Spleen (tissue), 11 donors: ENCODE data around the gene ITGA1. TPM values are rescaled to one million over a fixed set of nuclear protein-coding genes. Genes with fewer than 3 reads are reported as not detected.

ENCODE experiments used
- DNase-seq: peaks from one replicate; pipeline ENCODE4 v3.0.0-alpha.2; 2020
- H3K27ac ChIP-seq, 8 donors: fragments of 200-600 bp; sonication (generic) in 7 of 8; 1 replicate in 4 of 8; 2 replicates in 4 of 8; pipeline versions ENCODE4 v1.5.0 to v1.8.0; 2016 to 2021; ENCODE audit warnings: inconsistent platforms in 4 of 8, mild to moderate bottlenecking in 4 of 8, moderate library complexity in 1 of 8
- H3K27me3 ChIP-seq, 7 donors: fragments of 200-600 bp; sonication (generic) in 6 of 7; replicated peaks in 1 of 7; 1 replicate in 4 of 7; 2 replicates in 3 of 7; pipeline versions ENCODE4 v1.5.0 to v1.8.0; 2016 to 2021; ENCODE audit warnings: inconsistent platforms in 3 of 7, mild to moderate bottlenecking in 1 of 7
- H3K36me3 ChIP-seq, 6 donors: fragments of 200-600 bp; sonication (generic) in 5 of 6; 1 replicate in 4 of 6; 2 replicates in 2 of 6; pipeline versions ENCODE4 v1.5.0 to v1.8.0; 2016 to 2021; ENCODE audit warnings: inconsistent platforms in 2 of 6
- H3K4me1 ChIP-seq, 6 donors: fragments of 200-600 bp; sonication (generic) in 5 of 6; 1 replicate in 3 of 6; 2 replicates in 3 of 6; pipeline versions ENCODE4 v1.5.0 to v1.8.0; 2016 to 2021; ENCODE audit warnings: inconsistent platforms in 3 of 6
- H3K4me3 ChIP-seq, 8 donors: fragments of 200-600 bp; sonication (generic) in 7 of 8; 1 replicate in 4 of 8; 2 replicates in 4 of 8; pipeline versions ENCODE4 v1.5.0 to v1.8.0; 2016 to 2021; ENCODE audit warnings: inconsistent platforms in 4 of 8, mild to moderate bottlenecking in 4 of 8, moderate library complexity in 2 of 8
- H3K9me3 ChIP-seq, 8 donors: fragments of 200-600 bp; sonication (generic) in 7 of 8; 1 replicate in 4 of 8; 2 replicates in 4 of 8; pipeline versions ENCODE4 v1.5.0 to v1.8.0; 2016 to 2021; ENCODE audit warnings: inconsistent platforms in 4 of 8
- POLR2A ChIP-seq, 3 donors: fragments of 450-650 bp; IDR thresholded peaks; one replicate each; pipeline ENCODE4 v1.5.1; 2017; ENCODE audit warnings: antibody characterized with exemption in 3 of 3, mild to moderate bottlenecking in 1 of 3
- POLR2AphosphoS5 ChIP-seq, 3 donors: sonication (generic); formaldehyde crosslinking; IDR thresholded peaks; one replicate each; pipeline ENCODE4 v1.5.1; 2017; ENCODE audit warnings: antibody characterized with exemption in 3 of 3
- WGBS, 5 donors: extraction: QIAGEN DNeasy Blood & Tissue Kit in 3 of 5; methylation state at CpG; one replicate each; pipeline versions ENCODE4 v1.1.5 to v1.1.7; 2013 to 2018; 5-methylcytosine and 5-hydroxymethylcytosine counted together
- intact Hi-C: fragments of 100-400 bp; cut with DNase I; formaldehyde crosslinking; loops from one replicate; pipeline ENCODE4 v1.15.0; 2023; ENCODE audit warnings: low total_unique reads
- polyA plus RNA-seq, 3 donors: library from polyadenylated mRNA; stranded (reverse); fragments of 200-250 nt; gene quantifications; one replicate each; pipeline ENCODE4 v1.2.1, GENCODE V29; 2013
- total RNA-seq, 7 donors: library from RNA; depleted of rRNA in 3 of 7; stranded (reverse); fragments of >200 nt in 3 of 7; fragmentation: NEBNext Ultra II Directional in 4 of 7; extraction: Animal tissue kit (Norgen Biotek cat#: 25700) in 4 of 7; gene quantifications; one replicate each; pipeline versions ENCODE4 v1.1.0 to v1.2.1, GENCODE V29; 2016 to 2021
- TF ChIP-seq, protein P1 (sequence below), 11 experiments: fragments of 200-600 bp in 7 of 11; fragments of 450-650 bp in 4 of 11; sonication (generic) in 4 of 11; IDR thresholded peaks in 8 of 11; conservative IDR thresholded peaks in 3 of 11; 1 replicate in 7 of 11; 2 replicates in 4 of 11; pipeline versions ENCODE4 v1.4.0 to v1.8.0; 2016 to 2021; ENCODE audit warnings: antibody characterized with exemption in 11 of 11, inconsistent platforms in 4 of 11, mild to moderate bottlenecking in 1 of 11
- donor health status: healthy with polysubstance abuse.
- donor health status: DM: no; HTN: no; CAD: no; lungs with moderate emphysema.
- donor health status: DM: no; HTN: no; CAD: no.
- donor health status: Bipolar disorder and iron deficiency.
- donor health status: healthy.
- donor health status: DM: no; HTN: no; CAD: no.
- donor health status: DM: yes; HTN: yes; CAD: no.

Gene ITGA1
- total and polyA plus RNA-seq, 10 donors = 8.3 to 505 (median 289) TPM

DNA sequence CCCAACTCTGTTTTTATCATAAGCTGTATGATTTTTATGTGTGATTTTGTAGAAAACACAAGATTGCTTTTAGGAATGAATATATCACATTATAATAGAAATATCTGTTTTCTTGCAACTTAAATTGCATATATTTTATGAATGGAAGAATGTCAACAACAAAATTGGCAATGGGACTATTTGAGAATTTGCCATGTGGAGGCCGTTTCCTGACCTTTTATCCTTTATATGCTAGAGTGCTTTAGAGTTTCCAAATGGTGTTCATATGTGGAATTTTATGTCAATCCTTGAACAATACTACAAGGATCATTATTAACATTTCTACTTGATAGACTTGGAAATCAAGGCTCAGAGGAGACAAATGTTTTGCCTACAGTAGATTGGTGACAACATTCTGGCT, 34.2 kb downstream of the ITGA1 start:
- no peak overlapping the region for H3K4me3 ChIP-seq
- no peaks in the 10 kb centered on the region for H3K9me3 ChIP-seq
- no peak for DNase-seq
- intact Hi-C loops = no loop called here
- TF ChIP-seq, protein P1, sequence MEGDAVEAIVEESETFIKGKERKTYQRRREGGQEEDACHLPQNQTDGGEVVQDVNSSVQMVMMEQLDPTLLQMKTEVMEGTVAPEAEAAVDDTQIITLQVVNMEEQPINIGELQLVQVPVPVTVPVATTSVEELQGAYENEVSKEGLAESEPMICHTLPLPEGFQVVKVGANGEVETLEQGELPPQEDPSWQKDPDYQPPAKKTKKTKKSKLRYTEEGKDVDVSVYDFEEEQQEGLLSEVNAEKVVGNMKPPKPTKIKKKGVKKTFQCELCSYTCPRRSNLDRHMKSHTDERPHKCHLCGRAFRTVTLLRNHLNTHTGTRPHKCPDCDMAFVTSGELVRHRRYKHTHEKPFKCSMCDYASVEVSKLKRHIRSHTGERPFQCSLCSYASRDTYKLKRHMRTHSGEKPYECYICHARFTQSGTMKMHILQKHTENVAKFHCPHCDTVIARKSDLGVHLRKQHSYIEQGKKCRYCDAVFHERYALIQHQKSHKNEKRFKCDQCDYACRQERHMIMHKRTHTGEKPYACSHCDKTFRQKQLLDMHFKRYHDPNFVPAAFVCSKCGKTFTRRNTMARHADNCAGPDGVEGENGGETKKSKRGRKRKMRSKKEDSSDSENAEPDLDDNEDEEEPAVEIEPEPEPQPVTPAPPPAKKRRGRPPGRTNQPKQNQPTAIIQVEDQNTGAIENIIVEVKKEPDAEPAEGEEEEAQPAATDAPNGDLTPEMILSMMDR (IDR thresholded peaks at IDR 0.05 in 8 of 11, conservative IDR thresholded peaks at IDR 0.05 in 3 of 11) = no peak
- TF ChIP-seq POLR2A (IDR thresholded peaks at IDR 0.05) (no peak), POLR2AphosphoS5 (IDR thresholded peaks at IDR 0.05) (no peak)
- no peaks in the 10 kb centered on the region for H3K36me3 ChIP-seq
- 41 to 74% (median 63%) methylated on average over 1 of the region's 1 CpG for whole genome bisulfite sequencing, 5 donors
- peak overlapping the region in 7 of 8 donors; percentile 38 to 67 (median 52) for H3K27ac ChIP-seq
- H3K27me3 ChIP-seq = no peaks in the 10 kb centered on the region
- H3K4me1 ChIP-seq = peaks cover 7 to 57% (median 23%) of the 10 kb centered on the region in 6 donors

DNA sequence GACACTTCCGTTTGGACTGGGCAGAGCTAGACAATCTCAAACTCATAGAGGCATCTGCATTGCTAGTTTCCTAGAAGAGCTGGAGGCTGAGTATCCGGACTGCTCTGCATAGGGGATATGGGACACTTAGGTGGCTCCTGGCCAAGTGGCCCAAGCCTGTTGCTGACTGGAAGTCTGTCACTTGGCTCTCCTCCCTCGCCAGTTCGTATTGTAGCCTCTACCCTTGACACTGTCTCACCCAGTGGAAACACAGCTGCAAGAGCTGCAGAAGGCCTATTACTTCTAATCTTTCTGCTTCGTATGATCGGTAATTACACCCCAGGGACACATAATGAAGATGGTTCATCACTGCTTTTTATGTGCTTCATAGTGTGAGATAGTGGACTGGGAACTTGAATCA, 34.7 kb downstream of the ITGA1 start:
- peak; percentile 82 for DNase-seq
- H3K4me1 ChIP-seq = peaks cover 7 to 54% (median 20%) of the 10 kb centered on the region in 6 donors
- H3K27me3 ChIP-seq = no peaks in the 10 kb centered on the region
- TF ChIP-seq, protein P1 (IDR thresholded peaks at IDR 0.05 in 8 of 11, conservative IDR thresholded peaks at IDR 0.05 in 3 of 11) = no peak
- peak in 2 of 3 donors; percentile 73 to 84 for TF ChIP-seq POLR2AphosphoS5 (IDR thresholded peaks at IDR 0.05)
- intact Hi-C loops = no loop called here
- peak overlapping the region in 7 of 8 donors; percentile 26 to 67 (median 52) for H3K27ac ChIP-seq
- peaks cover 0 to 2% (median 0%) of the 10 kb centered on the region in 8 donors for H3K9me3 ChIP-seq
- peaks cover 0 to 2% (median 0%) of the 10 kb centered on the region in 6 donors for H3K36me3 ChIP-seq
- no peak overlapping the region for H3K4me3 ChIP-seq
- WGBS, 5 donors = 59 to 82% (median 65%) methylated on average over 6 of the region's 6 CpGs

DNA sequence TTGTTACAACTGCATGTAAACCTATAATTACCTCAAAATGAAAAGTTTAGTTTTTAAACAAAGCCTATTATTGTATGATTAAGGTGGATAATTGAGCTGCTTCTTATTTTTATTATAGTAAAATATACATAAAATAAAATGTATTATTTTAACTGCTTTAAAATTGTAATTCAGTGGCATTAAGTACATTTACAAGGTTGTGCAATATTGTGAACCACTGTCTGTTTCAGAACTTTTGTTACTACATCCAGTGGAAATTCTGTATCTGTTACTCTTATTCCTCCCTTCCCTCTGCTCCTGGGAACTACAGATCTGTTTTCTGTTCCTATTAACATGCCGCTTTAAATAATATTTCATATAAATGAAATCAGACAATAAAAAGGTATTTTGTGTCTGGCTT, 37.1 kb downstream of the ITGA1 start:
- TF ChIP-seq POLR2A (IDR thresholded peaks at IDR 0.05) (no peak), POLR2AphosphoS5 (IDR thresholded peaks at IDR 0.05) (no peak)
- TF ChIP-seq, protein P1 (IDR thresholded peaks at IDR 0.05 in 8 of 11, conservative IDR thresholded peaks at IDR 0.05 in 3 of 11) = no peak
- Histone ChIP-seq H3K36me3 (peaks cover 0 to 8% (median 2%) of the 10 kb centered on the region in 6 donors), H3K4me1 (peaks cover 7 to 47% (median 19%) of the 10 kb centered on the region in 6 donors), H3K27ac (peak overlapping the region in 6 of 8 donors; percentile 0 to 56 (median 22)), H3K27me3 (no peaks in the 10 kb centered on the region), H3K9me3 (peaks cover 0 to 9% (median 2%) of the 10 kb centered on the region in 8 donors), H3K4me3 (no peak overlapping the region)
- DNase-seq = no peak
- WGBS, 5 donors = 95 to 100% (median 98%) methylated on average over 1 of the region's 1 CpG
- intact Hi-C loops = no loop called here

DNA sequence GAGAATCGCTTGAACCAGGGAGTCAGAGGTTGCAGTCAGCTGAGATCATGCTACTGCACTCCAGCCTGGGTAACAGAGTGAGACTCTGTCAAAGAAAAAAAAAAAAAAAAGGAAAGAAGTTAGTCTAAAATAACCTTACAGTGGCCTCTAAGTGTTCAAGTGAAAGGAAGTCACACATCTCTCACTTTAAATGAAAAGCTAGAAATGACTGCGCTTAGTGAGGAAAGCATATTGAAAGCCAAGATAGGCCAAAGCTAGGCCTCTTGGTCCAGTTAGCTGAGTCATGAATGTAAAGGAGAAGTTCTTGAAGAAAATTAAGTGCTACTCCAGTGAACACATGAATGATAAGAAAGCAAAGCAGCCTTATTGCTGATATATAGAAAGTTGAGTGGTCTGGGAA, 38.1 kb downstream of the ITGA1 start:
- intact Hi-C loops = no loop called here

More for the DNA sequence above, 38.1 kb downstream of the ITGA1 start:
- Histone ChIP-seq H3K36me3 (peaks cover 0 to 8% (median 2%) of the 10 kb centered on the region in 6 donors), H3K4me1 (peaks cover 7 to 47% (median 19%) of the 10 kb centered on the region in 6 donors), H3K27ac (peak overlapping the region in 6 of 8 donors; percentile 5 to 57 (median 22)), H3K4me3 (no peak overlapping the region), H3K27me3 (no peaks in the 10 kb centered on the region), H3K9me3 (peaks cover 0 to 9% (median 2%) of the 10 kb centered on the region in 8 donors)
- TF ChIP-seq POLR2AphosphoS5 (IDR thresholded peaks at IDR 0.05) (no peak), POLR2A (IDR thresholded peaks at IDR 0.05) (no peak)
- TF ChIP-seq, protein P1 (IDR thresholded peaks at IDR 0.05 in 8 of 11, conservative IDR thresholded peaks at IDR 0.05 in 3 of 11) = no peak
- 48 to 79% (median 65%) methylated on average over 2 of the region's 2 CpGs for WGBS, 5 donors
- no peak for DNase-seq
